ENCODE results near the gene ATXN7L1.

ATXN7L1 gene

GRCh38 chr7:105565190-105565589, 311.2 kb downstream of the ATXN7L1 start:
- no peak for DNase-seq

GRCh38 chr7:105559926-105560325, 316.5 kb downstream of the ATXN7L1 start:
- DNase-seq: no peak

All from stimulated activated CD8-positive, alpha-beta memory T cell treated with anti-CD3 and anti-CD28 coated beads, Interleukin-4, amount 100 ng/mL, for 48 hours (primary cell).